ENCODE measurements around the gene VPS52. TPM values are rescaled to one million over a fixed set of nuclear protein-coding genes. Genes with fewer than 3 reads are reported as not detected.

VPS52 gene
- total and polyA plus RNA-seq, 9 of the 15 experiments (the other 6 are each of a cell fraction or from before 2014, with no cell fraction given) = 24.4 to 103 (median 40.2) TPM

GRCh38 chr6:33290459-33290858 lies 18.8 kb upstream of the VPS52 start:
- Histone ChIP-seq H3K4me3 (peak overlapping the region; percentile 76), H2AFZ (ENCODE audit: low read depth, low read length) (no peak overlapping the region), H3K9me3 (replicated peaks; ENCODE audit: control insufficient read depth, insufficient read depth, low read depth, low read length) (no peaks in the 10 kb centered on the region), H3K4me2 (ENCODE audit: insufficient read depth, low read length) (peak overlapping the region; percentile 98), H3K27me3 (ENCODE audit: control insufficient read depth in 2 of 2, insufficient read depth in 2 of 2, low read length in 2 of 2) (no peaks in the 10 kb centered on the region), H3K9ac (ENCODE audit: insufficient read depth in 1 of 2, low read depth in 2 of 2, low read length in 2 of 2) (peak overlapping the region; percentile 91 to 94), H3K4me1 (replicated peaks in 1 of 2; ENCODE audit: control insufficient read depth in 2 of 2, insufficient read depth in 2 of 2, low read length in 2 of 2) (peaks cover 13 to 24% of the 10 kb centered on the region in 2 experiments; a peak in 4 of 5 replicates), H3K36me3 (ENCODE audit: control insufficient read depth, insufficient read depth, low read length) (peaks cover 72% of the 10 kb centered on the region), H3K79me2 (ENCODE audit: control insufficient read depth, insufficient read depth, low read length) (peaks cover 45% of the 10 kb centered on the region), H3K9me1 (ENCODE audit: control insufficient read depth, insufficient read depth, low read length) (peaks cover 3% of the 10 kb centered on the region), H4K20me1 (replicated peaks; ENCODE audit: control insufficient read depth, insufficient read depth, low read length) (no peaks in the 10 kb centered on the region), H3K27ac (ENCODE audit: extremely low read depth, low read depth, low read length) (no peak overlapping the region; the same call in 1 of the 3 replicates)
- no TSS peak for BruUV-seq (replicated peaks)
- POLR2A ChIA-PET = interaction anchor here (0.9 to 7.1 kb wide), 4 partner anchors 8 to 18 kb away, joined by 3 to 90 read pairs (median 14); partner anchors contain the start of genes B3GALT4, RGL2, RPS18 and VPS52
- in situ Hi-C loops (cut with MboI) (no loop called here), intact Hi-C loops (cut with micrococcal nuclease) (no loop called here)
- WGBS (ENCODE audit: insufficient coverage, low coverage, missing lambda C conversion rate) = 57% methylated on average over 7 of the region's 7 CpGs
- FAIRE-seq (no peak), DNase-seq (ENCODE audit: extremely low read depth in 1 of 4, low spot score in 3 of 4) (no peak), ATAC-seq (peak; percentile 2; the same call in 1 of the 3 replicates)
- CTCF ChIA-PET (ENCODE audit: low intra/inter-chr PET ratio) = no interaction called here
- TF ChIP-seq ZKSCAN3 (CRISPR knock-in tag; IDR thresholded peaks at IDR 0.05) = no peak
- TF ChIP-seq ELK1 (CRISPR knock-in tag; IDR thresholded peaks at IDR 0.05) = no peak
- TF ChIP-seq ZNF77 (CRISPR knock-in tag; IDR thresholded peaks at IDR 0.05) = no peak
- TF ChIP-seq POLR2G (IDR thresholded peaks at IDR 0.05; ENCODE audit: low read depth, low read length) = peak; percentile 43; the same call in 1 of the 2 replicates
- no peak for TF ChIP-seq ZNF184 (CRISPR knock-in tag; IDR thresholded peaks at IDR 0.05)
- no peak for TF ChIP-seq ERF (CRISPR knock-in tag; IDR thresholded peaks at IDR 0.05)
- TF ChIP-seq THRB (CRISPR knock-in tag; conservative IDR thresholded peaks at IDR 0.05) = 0 out of 2 replicates have a peak, but pooled peaks have one; percentile 26
- no peak for TF ChIP-seq YY1 (IDR thresholded peaks at IDR 0.05; ENCODE audit: borderline replicate concordance in 1 of 3, control insufficient read depth in 1 of 3, extremely low read depth in 1 of 3, insufficient read depth in 3 of 3, insufficient read length in 1 of 3, insufficient replicate concordance in 2 of 3, low read depth in 1 of 3, low read length in 2 of 3)
- no peak for TF ChIP-seq TCFL5 (CRISPR knock-in tag; conservative IDR thresholded peaks at IDR 0.05)
- TF ChIP-seq NFRKB (IDR thresholded peaks at IDR 0.05; ENCODE audit: low read depth) = no peak
- no peak for TF ChIP-seq KLF16 (IDR thresholded peaks at IDR 0.05)
- TF ChIP-seq RNF219 (CRISPR knock-in tag; IDR thresholded peaks at IDR 0.05) = 0 out of 2 replicates have a peak, but pooled peaks have one; percentile 40
- no peak for TF ChIP-seq ZNF197 (CRISPR knock-in tag; IDR thresholded peaks at IDR 0.05; ENCODE audit: low read depth)
- TF ChIP-seq SUPT5H (IDR thresholded peaks at IDR 0.05) = peak; percentile 59; the same call in 1 of the 2 replicates
- no peak for TF ChIP-seq HMG20B (CRISPR knock-in tag; IDR thresholded peaks at IDR 0.05)
- TF ChIP-seq ZNF445 (CRISPR knock-in tag; IDR thresholded peaks at IDR 0.05; ENCODE audit: low read depth) = no peak
- TF ChIP-seq HLTF (IDR thresholded peaks at IDR 0.05) = no peak
- TF ChIP-seq ETS1 (conservative IDR thresholded peaks at IDR 0.05; ENCODE audit: control insufficient read depth, low read depth, low read length) = no peak
